GM12874 (cell line): ENCODE results near the gene VILL.

Source experiments
- TF ChIP-seq, protein P1 (sequence below): IDR thresholded peaks from 2 replicates; pipeline ENCODE4 v1.5.1; 2011; ENCODE audit warnings: low read depth, mild to moderate bottlenecking, control low read depth, low read length, moderate library complexity; ENCODE audit not compliant: insufficient read depth

Gene VILL

DNA sequence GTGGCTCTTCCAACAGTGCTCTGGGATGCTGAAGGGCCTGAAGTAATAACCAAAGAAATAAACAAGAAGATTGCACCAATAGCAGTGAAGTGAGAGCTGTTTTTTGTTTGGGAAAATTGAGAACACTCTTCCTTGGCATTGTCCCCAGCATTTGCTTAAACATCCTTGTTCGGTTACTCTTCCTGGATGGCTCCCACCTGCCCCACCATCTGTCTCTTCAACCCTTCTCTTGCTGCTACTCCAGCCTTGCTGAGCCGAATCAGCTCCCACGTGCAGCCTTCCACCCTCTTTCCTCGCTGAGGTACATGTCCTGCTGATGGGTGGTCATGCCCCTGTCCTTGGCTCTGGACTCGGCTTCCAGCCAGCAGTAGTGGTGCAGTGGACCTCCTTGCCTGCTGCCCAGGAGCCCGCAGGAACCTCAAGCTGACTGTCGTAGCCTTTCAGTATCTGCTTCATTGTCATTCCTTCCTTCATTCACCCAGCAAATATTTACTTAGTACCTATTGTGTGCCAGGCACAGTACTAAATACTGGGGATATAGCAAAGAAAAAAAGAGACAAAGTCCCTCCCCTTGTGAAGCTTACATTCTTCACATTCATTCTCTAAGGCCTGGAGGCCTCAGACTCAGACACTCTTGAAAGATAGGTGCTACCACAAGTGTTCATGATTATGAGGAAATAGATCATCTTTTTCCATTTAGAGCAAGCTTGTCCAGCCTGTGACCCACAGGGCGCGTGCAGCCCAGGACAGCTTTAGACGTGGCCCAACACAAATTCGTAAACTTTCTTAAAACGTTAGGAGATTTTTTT lies 17.1 kb upstream of the VILL start:
- TF ChIP-seq, protein P1, sequence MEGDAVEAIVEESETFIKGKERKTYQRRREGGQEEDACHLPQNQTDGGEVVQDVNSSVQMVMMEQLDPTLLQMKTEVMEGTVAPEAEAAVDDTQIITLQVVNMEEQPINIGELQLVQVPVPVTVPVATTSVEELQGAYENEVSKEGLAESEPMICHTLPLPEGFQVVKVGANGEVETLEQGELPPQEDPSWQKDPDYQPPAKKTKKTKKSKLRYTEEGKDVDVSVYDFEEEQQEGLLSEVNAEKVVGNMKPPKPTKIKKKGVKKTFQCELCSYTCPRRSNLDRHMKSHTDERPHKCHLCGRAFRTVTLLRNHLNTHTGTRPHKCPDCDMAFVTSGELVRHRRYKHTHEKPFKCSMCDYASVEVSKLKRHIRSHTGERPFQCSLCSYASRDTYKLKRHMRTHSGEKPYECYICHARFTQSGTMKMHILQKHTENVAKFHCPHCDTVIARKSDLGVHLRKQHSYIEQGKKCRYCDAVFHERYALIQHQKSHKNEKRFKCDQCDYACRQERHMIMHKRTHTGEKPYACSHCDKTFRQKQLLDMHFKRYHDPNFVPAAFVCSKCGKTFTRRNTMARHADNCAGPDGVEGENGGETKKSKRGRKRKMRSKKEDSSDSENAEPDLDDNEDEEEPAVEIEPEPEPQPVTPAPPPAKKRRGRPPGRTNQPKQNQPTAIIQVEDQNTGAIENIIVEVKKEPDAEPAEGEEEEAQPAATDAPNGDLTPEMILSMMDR = no peak

DNA sequence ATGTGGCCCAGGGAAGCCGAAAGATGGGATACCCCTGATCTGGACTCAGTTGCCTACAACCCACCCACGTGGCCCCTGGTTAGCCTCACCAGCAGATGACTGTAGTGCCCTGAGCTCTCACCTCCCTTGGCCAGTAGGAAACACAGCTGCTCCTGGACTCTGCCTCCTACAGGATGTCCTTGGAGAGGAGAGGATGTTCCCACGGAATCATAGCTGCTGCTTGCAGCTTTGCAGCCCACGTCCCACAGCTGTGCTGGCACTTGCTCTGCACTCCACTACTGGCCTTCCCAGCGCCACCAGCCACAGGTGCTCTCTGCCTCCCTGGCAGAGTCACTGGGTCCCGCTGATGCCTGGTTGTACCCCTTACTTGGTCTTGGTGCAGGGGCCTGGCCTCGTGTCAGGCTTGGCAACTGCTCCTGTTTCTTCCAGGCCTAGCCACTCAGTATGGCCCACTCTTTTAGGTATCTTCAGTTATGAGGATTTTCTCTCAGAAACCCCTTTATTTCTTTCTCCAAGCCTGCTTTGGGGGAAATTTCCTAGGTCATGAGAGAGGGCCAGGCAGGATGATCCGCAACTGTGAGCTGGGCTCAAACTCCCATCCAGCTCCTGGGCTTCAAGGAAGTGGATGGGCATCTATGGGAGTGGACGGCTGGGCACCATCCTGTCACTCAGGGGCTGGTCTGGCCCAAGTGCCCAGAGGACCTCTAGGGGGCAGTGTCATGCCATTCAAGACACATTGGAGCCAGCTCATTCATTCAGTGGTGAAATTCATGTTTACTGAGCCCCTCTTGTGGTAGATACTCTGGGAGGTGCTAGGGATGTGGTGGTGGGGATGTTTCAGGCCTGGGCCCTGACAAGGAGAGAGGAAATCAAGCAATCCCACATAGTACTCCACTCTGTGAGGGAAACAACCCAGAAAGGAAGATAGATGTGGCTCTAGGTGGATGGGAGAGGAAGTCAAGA lies 16.2 kb upstream of the VILL start:
- TF ChIP-seq, protein P1 = peak; percentile 93

DNA sequence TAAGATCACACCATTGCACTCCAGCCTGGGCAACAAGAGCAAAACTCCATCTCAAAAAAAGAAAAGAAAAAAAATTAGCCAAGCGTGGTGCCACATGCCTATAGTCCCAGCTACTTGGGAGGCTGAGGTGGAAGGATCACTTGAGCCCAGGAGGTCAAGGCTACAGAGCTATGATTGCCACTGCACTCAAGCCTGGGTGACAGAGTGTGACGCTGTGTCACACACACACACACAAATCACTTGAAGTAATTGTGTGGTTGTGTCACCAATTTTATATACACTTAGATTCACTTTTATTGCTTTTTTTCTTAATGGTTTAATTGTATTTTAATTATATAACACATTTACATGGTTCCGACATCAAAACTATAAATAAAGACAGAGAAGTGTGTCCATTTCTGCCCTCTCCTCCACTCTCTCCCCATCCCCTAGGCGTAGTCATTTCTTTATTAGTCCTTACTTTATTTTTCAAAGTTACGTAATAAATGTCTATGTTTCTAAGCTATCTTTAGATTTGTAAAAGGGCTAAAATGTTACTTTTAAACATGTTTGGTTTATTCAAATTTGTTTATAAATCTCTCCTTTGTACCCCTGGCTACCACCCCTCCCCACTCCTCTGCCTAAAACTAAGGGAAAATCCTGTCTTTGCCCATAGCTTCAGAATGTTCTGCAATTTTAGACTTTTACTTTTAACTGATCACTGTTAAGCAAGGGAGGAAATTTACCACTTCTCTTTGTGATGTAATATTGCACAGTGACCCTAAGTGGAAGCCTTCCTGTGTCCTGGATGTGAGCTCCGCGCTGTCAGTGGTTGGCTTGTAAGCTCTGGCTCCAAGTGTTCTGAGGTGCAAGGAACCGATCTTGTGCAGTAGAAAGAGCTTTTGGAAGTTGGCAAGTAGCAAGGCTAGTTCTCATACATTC lies 10.8 kb upstream of the VILL start:
- TF ChIP-seq, protein P1 = no peak

DNA sequence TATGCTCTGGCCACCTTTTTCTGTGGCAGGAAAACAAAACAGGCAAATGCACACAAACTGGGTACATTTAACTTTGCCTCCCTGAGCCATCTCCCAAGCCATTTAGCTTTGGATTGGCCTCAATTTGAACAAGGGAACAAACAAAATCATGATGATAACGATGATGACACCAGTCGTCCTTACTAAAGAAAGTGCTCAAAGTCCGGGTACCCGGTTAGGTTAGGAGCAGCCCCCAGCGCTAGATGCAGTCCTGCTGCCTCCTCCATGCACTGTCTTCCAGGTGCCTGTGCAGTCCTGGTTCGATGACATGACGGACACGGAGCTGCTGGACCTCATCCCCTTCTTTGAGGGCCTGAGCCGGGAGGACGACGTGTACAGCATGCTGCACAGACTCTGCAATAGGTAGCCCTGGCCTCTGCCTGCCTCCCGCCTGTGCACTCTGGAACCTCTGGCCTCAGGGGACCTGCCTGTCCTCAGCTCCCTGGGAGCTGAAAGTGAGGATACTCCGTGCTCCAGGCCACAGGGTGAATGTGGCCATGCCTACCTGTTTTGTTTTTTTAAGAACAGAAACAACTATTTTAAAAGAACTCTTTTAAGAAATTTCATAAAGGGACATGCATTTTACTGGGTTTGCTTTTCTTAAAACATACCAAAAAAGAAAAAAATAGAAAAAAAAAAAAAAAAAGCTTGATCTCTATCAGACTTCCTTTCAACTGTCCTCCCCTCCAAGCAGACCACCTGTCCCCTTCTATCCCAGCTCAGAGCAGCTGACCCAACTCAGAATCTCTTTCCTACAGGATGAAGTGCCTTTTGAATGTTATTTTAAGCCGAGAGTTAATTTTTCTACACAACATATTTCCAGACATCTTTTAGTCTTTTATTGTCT lies 9.9 kb upstream of the VILL start:
- TF ChIP-seq, protein P1 = no peak

DNA sequence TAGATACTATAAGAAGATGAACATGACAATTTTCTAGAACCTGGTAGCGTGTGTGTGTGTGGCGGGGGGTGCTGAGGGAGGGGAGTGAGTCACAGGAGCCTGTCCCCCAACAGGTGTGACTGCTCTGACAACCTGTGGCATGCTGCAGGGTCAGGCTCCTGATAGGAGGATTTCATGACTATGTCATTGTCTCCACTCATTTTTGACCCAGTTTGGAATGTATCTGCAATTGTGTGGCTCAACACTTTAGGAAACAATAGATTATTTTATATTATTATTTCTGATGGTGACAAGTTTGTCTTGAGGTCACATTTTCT lies 9.3 kb upstream of the VILL start:
- TF ChIP-seq, protein P1 = no peak

DNA sequence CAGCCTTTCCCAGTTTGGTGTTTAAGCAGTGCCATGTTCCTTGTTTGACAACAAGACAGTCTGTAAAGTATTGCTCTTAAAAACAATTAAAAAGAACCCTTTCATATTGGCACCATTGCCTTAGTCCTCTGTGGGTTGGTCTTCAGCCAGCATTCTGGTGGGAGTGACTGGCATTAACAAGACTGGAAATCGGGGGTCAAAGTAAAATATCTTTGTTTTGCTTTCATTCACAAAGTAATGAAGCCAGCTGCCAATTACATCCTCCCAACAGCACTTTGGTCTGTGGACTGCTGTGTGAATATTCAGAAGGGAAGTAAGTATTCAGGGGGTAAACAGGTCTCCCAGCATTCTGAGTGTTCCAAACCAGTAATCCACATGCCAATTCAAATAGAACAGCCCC lies 8.3 kb upstream of the VILL start:
- TF ChIP-seq, protein P1 = no peak
